Kidney (tissue), 14 donors: Measurements from ENCODE around the gene MAML2. TPM values are rescaled to one million over a fixed set of nuclear protein-coding genes. Genes with fewer than 3 reads are reported as not detected.

Source experiments
- DNase-seq, 5 donors: peaks; one replicate each; pipeline ENCODE4 v3.0.0-alpha.2; 2013 to 2020
- FAIRE-seq: peaks from 2 replicates; lab custom pipeline; 2012; peaks lifted over from hg19 to GRCh38; lab: Jason Lieb, UNC
- H3K27ac ChIP-seq, 2 donors: one replicate each; pipeline ENCODE4 v1.7.0; 2013; ENCODE audit warnings: low read depth in 2 of 2, low read length in 2 of 2, inconsistent platforms in 1 of 2
- H3K27me3 ChIP-seq: one replicate; pipeline ENCODE4 v1.7.1; 2013; ENCODE audit warnings: low read length, inconsistent platforms; ENCODE audit not compliant: control insufficient read depth, insufficient read depth
- H3K36me3 ChIP-seq, 3 donors: one replicate each; pipeline versions ENCODE4 v1.7.0 to v1.7.1; 2013; ENCODE audit warnings: low read length in 3 of 3, control low read depth in 1 of 3, inconsistent platforms in 1 of 3; ENCODE audit not compliant: insufficient read depth in 3 of 3, control insufficient read depth in 2 of 3
- H3K4me1 ChIP-seq, 3 donors: one replicate each; pipeline versions ENCODE4 v1.7.0 to v1.7.1; 2013; ENCODE audit warnings: low read length in 3 of 3, inconsistent platforms in 1 of 3, low read depth in 1 of 3; ENCODE audit not compliant: control insufficient read depth in 2 of 3, insufficient read depth in 2 of 3
- H3K4me3 ChIP-seq, 3 donors: one replicate each; pipeline versions ENCODE4 v1.7.0 to v1.8.1; 2013; ENCODE audit warnings: low read length in 3 of 3, control low read depth in 1 of 3, inconsistent platforms in 1 of 3
- H3K9ac ChIP-seq, 3 donors: one replicate each; pipeline versions ENCODE4 v1.7.0 to v1.7.1; 2013; ENCODE audit warnings: low read length in 3 of 3, control low read depth in 1 of 3, inconsistent platforms in 1 of 3
- H3K9me3 ChIP-seq, 3 donors: one replicate each; pipeline versions ENCODE4 v1.7.0 to v1.7.1; 2013; ENCODE audit warnings: low read length in 3 of 3, control low read depth in 1 of 3, inconsistent platforms in 1 of 3; ENCODE audit not compliant: control insufficient read depth in 2 of 3, insufficient read depth in 1 of 3
- intact Hi-C: fragments of 100-400 bp; cut with DNase I; formaldehyde crosslinking; loops from one replicate; pipeline ENCODE4 v1.11.1; 2022
- polyA plus RNA-seq: library from polyadenylated mRNA; stranded (reverse); fragments of 350-450 nt; fragmentation: Illumina TruSeq; extraction: RNeasy Lipid Tissue Mini Kit (QIAGEN cat#74804); gene quantifications from one replicate; pipeline ENCODE4 v1.2.3, GENCODE V29; 2014; ENCODE audit warnings: low read depth, low replicate concordance; ENCODE audit not compliant: insufficient read depth
- total RNA-seq: library from RNA; stranded (reverse); fragmentation: NEBNext Ultra II Directional; extraction: Animal tissue kit (Norgen Biotek cat#: 25700); gene quantifications from one replicate; pipeline ENCODE4 v1.2.1, GENCODE V29; 2021
- TF ChIP-seq, protein P1 (sequence below): IDR thresholded peaks from 3 replicates; pipeline ENCODE4 v1.5.1; 2012; ENCODE audit warnings: mild to moderate bottlenecking, moderate library complexity, borderline replicate concordance; ENCODE audit not compliant: insufficient read depth; ENCODE audit errors: extremely low read depth
- donor health status: control.
- donor health status: control.
- donor health status: control.
- donor health status: control.
- donor health status: control.
- donor health status: DM: yes; HTN: yes; CAD: no.
- donor health status: Normal renal cell carcinoma (clear cell type).

MAML2 gene
- total and polyA plus RNA-seq, 2 donors from 2014 or later = 4.9 to 32.3 TPM

DNA sequence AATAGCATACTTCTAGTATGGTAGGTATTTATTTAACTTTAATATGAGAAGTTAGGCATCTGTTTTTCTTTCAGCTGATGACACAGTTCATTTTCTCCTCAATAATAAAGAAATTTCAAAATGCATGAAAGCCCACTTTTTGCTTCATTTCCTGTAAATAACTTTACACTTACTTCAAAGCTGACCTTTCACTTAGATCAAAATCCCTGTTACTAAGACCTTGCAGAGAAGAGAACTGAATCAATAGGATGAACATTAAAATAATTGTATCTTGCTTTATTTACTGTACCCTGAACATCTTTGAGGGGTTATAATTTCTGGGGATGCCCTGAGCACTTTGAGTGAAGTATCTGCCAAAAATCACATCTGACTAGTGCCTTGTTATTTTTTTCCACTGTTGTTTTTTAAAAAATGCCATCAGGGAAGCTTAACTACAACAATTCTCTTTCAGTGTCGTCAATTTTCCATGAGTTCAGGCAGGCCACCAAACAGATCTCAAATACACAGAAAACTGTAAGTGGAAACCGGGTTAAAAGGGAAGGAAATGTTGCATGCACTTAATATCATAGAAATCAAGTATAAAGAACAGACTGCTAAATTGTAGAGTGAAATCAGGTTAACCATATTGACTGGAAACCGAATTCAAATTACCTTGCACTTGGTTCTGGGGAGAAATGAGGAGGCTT, 206.2 kb downstream of the MAML2 start:
- intact Hi-C loops = no loop called here

GRCh38 chr11:96134602-96135001, 208.4 kb downstream of the MAML2 start:
- Histone ChIP-seq H3K9me3 (no peaks in the 10 kb centered on the region), H3K9ac (no peak overlapping the region), H3K4me3 (no peak overlapping the region), H3K27me3 (no peaks in the 10 kb centered on the region), H3K36me3 (no peaks in the 10 kb centered on the region), H3K4me1 (peaks cover 0 to 3% (median 3%) of the 10 kb centered on the region in 3 donors), H3K27ac (no peak overlapping the region)
- FAIRE-seq (no peak), DNase-seq (peak in 2 of 5 donors; percentile 56 to 79)
- intact Hi-C loops = no loop called here
- TF ChIP-seq, protein P1, sequence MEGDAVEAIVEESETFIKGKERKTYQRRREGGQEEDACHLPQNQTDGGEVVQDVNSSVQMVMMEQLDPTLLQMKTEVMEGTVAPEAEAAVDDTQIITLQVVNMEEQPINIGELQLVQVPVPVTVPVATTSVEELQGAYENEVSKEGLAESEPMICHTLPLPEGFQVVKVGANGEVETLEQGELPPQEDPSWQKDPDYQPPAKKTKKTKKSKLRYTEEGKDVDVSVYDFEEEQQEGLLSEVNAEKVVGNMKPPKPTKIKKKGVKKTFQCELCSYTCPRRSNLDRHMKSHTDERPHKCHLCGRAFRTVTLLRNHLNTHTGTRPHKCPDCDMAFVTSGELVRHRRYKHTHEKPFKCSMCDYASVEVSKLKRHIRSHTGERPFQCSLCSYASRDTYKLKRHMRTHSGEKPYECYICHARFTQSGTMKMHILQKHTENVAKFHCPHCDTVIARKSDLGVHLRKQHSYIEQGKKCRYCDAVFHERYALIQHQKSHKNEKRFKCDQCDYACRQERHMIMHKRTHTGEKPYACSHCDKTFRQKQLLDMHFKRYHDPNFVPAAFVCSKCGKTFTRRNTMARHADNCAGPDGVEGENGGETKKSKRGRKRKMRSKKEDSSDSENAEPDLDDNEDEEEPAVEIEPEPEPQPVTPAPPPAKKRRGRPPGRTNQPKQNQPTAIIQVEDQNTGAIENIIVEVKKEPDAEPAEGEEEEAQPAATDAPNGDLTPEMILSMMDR = no peak

More for the DNA sequence above, 206.2 kb downstream of the MAML2 start:
- Histone ChIP-seq H3K9ac (no peak overlapping the region), H3K4me1 (peaks cover 0 to 3% (median 3%) of the 10 kb centered on the region in 3 donors), H3K4me3 (no peak overlapping the region), H3K27me3 (no peaks in the 10 kb centered on the region), H3K27ac (no peak overlapping the region), H3K36me3 (no peaks in the 10 kb centered on the region), H3K9me3 (no peaks in the 10 kb centered on the region)
- no peak for FAIRE-seq
- TF ChIP-seq, protein P1 = no peak
- DNase-seq = no peak

GRCh38 chr11:96132437-96132836, 210.6 kb downstream of the MAML2 start:
- no peaks in the 10 kb centered on the region for H3K36me3 ChIP-seq
- no peak for DNase-seq
- FAIRE-seq = no peak
- no peaks in the 10 kb centered on the region for H3K27me3 ChIP-seq
- no peak overlapping the region for H3K27ac ChIP-seq
- no peaks in the 10 kb centered on the region for H3K9me3 ChIP-seq
- H3K4me1 ChIP-seq = peaks cover 3% of the 10 kb centered on the region in 3 donors
- TF ChIP-seq, protein P1 = no peak
- no peak overlapping the region for H3K4me3 ChIP-seq
- no peak overlapping the region for H3K9ac ChIP-seq
- intact Hi-C loops = no loop called here
